NT2/D1 (cell line): ENCODE measurements around the gene CYP19A1.

Experiments
- SUZ12 ChIP-seq: IDR thresholded peaks from 2 replicates; pipeline ENCODE4 v1.6.1; 2011; ENCODE audit not compliant: insufficient read length, insufficient read depth; ENCODE audit errors: extremely low read depth
- YY1 ChIP-seq: IDR thresholded peaks from 2 replicates; pipeline ENCODE4 v1.6.1; 2011; ENCODE audit not compliant: insufficient read length, insufficient read depth
- ZNF274 ChIP-seq: IDR thresholded peaks from 2 replicates; pipeline ENCODE4 v1.6.1; 2011; ENCODE audit warnings: mild to moderate bottlenecking, low read depth, low read length

DNA sequence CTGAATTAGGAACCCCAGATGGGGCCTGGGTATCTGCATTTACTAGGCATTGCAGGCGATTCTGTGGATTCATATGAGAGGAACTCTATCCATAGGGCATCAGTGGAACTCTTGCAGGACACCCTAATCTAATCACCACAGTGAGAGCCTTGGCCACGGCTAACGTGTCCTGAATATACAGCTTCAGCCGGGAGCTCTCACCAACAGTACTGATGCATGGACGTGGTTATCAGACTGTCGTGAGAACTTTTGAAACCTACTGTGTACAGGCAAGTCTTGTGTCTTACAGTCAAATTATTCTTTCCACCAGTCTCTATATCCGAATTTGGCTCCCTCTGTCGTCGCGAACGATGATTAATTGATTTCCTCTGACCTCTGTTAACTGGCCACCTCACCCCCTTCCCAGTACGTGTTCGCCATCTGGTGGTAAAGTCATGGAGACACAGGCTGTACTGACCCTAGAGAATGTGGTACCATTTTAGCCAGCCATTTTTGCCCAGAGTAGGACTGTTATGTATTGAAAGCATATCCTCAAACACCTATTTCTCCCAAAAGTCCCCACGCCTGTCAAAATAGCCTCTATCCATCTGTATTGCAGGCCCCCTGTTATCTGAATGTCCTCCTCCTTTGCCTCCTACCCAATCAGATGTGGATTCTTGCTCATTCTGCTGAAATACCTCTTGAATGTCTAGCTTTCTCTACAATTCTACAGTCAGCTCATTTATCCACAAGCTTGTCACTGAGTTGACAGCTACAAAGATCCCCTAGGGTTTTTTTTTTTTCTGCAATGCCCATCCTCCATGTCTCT, 42.8 kb upstream of the CYP19A1 start:
- TF ChIP-seq YY1 (no peak), ZNF274 (no peak), SUZ12 (no peak)
